HG03520 (cell line): ENCODE results near the gene TKT.
"Not testable (repeated sequence)": the region's sequence is repeated elsewhere in the genome, so short reads cannot be mapped to it uniquely, and the experiment has no call there.

Experiments
- ATAC-seq: cut with Tn5 transposase; IDR thresholded peaks from one replicate; pipeline ENCODE4 v1.9.1; 2021; ENCODE audit warnings: mild to moderate bottlenecking, moderate library complexity; ENCODE audit not compliant: unreplicated experiment

TKT gene, protein sequence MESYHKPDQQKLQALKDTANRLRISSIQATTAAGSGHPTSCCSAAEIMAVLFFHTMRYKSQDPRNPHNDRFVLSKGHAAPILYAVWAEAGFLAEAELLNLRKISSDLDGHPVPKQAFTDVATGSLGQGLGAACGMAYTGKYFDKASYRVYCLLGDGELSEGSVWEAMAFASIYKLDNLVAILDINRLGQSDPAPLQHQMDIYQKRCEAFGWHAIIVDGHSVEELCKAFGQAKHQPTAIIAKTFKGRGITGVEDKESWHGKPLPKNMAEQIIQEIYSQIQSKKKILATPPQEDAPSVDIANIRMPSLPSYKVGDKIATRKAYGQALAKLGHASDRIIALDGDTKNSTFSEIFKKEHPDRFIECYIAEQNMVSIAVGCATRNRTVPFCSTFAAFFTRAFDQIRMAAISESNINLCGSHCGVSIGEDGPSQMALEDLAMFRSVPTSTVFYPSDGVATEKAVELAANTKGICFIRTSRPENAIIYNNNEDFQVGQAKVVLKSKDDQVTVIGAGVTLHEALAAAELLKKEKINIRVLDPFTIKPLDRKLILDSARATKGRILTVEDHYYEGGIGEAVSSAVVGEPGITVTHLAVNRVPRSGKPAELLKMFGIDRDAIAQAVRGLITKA

GRCh38 chr3:53255775-53256703, at the start of gene TKT:
Gene TKT (minus strand): TSS chr3:53256022. CDS start chr3:53255942, 80 bp downstream.
- peak; percentile 45 for ATAC-seq

GRCh38 chr3:53303957-53304356, 48.1 kb upstream of the TKT start:
- ATAC-seq, result no peak

DNA sequence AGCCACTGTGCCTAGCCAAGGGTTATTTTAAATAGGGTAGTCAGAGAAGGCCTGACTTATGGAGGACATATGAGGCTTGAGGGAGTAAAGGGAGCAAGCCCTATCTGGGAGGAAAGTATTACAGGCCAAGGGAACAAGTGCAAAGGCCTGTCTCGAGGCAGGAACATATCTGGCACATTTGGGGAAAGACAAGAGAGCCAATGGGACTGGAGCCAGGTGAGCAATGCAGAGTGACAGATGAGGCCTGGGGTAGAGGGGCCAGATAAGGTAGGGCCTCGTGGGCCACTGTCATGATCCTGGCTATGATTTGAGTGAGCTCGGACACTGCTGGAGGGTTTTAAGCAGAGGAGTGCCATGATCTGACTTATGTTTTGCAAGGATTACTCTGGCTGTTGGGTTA, 47.7 kb upstream of the TKT start:
- no peak for ATAC-seq

GRCh38 chr3:53300826-53301225, 45.0 kb upstream of the TKT start:
- ATAC-seq, result no peak

DNA sequence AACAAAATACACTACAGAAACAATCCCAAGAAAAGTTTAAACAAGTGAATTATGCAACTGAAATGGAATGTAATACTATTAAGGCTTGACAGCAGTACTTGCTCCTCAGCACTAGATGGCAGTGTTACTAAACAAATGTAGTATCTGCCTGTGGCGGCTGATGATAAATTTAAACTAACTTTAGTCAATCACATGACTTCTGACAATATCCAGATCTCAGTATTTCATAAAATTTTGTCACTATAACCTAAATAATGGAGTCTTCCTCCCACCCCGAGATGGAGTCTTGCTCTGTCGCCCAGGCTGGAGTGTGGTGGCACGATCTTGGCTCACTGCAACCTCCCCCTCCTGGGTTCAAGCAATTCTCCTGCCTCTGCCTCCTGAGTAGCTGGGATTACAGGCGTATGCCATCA, 43.8 kb upstream of the TKT start:
- ATAC-seq, result not testable (repeated sequence)

GRCh38 chr3:53295410-53295809, 39.6 kb upstream of the TKT start:
- ATAC-seq, result no peak

DNA sequence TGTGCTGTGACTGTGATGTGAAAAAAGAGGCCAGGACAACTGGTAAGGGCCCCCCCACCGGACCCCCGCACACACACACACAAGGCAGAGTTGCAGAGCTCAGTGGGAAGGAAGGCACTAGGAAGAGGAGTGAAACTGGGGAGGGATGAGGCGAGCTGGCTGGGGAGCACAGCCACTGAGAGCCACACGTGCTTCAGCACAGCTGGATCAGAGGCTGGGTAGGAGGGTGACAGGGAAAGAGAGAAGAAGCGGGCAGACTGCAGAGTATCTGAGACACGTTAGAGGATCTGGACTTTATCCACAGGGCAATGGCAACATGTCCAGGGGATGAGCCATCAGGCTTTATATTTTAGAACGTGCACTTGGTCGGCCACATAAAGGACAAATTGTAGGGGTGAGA, 38.0 kb upstream of the TKT start:
- no peak for ATAC-seq

- ATAC-seq, result no peak
Measured at GRCh38 chr3:53288214-53288613, 32.4 kb upstream of the TKT start.

GRCh38 chr3:53287131-53287629, 31.4 kb upstream of the TKT start:
- ATAC-seq, result no peak

DNA sequence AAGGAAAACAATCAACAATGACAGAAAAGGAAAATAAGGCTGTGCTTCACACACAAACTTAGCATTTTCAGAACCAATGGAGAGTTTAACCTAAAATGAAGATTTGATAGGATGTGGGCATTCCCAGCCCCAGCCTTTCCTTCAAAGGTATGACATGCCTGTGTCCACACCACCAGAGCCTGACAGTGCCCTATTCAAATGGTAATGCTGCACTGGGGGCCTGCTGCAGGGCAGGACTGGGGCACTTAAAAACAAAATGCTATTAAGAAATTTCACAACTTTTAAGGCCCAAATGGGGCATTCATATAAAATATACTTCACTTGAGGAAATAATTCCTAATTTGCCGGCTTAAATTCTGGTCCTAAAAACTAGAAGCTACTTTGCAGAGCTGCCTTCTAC, 30.9 kb upstream of the TKT start:
- ATAC-seq, result no peak

DNA sequence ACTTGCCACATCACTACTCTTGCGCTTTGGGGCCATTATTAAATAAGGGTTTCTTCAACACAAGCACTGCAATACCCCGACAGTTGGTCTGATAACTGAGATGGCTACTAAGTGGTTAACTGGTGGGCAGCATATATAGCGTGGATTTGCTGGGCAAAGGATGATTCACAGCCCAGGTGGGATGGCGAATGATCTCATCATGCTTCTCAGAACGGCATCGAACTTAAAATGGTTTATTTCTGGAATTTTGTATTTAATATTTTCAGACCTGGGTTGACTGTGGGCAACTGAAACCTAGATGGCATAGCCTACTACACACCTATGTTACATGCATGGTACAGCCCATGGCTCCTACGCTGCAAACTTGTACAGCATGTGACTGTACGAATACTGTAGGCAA, 26.8 kb upstream of the TKT start:
- no peak for ATAC-seq

- no peak for ATAC-seq
Measured at GRCh38 chr3:53278667-53279066, 22.8 kb upstream of the TKT start.

DNA sequence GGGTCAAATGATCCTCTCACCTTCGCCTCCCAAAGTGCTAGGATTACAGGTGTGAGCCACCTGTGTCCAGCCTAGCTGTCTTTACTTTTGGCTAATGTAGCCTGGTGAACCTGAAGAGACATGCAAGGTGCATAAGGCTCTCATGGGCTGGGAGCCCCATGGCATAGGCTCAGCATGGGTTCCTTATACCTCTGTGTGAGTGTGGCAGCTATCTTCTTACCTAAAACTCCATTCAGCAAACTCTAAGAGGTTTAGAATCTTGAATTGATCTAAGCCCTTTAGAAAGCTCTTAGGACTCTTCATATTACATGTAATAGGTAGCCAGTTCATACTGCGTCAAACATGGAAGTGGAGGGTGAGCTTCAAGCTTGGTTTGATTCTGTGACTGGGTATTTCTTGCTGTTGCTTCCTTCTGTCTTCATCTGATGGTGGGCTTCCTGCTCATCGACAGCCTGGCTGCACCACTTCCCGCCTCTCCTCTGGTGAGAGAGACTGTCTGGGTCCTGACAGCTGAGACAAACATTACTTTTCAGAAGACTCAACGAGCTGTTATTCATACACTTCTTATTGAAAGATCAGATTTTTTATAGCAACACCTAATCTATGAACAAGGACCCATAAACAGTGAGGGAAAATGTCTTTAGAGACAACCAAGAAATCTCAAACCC, 19.2 kb upstream of the TKT start:
- no peak for ATAC-seq

DNA sequence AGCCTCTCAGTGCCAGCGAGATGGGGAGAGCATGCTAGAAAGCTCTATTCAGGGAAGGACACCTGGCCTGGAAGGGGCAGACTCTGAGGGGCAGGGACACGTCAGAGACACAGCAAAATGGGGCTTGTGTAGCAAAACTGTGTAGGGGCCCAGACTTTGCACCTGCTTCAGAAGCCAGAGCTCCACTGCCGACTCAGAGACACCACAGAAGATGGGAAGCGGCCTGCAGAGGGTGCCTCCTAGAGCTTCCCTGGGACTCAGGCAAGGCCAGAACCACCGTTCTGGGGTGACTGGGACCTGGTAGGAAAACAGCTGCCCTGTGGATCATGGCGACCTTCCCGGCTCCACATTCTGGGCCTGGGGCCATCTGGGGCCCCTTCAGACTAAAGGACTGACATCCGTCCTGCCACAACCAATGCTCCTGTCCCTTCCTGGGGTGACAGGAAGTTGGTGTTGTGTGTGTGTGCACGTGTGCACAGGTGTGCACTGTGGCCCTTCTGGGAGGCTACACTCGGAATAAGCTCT, 17.4 kb upstream of the TKT start:
- ATAC-seq, result no peak

DNA sequence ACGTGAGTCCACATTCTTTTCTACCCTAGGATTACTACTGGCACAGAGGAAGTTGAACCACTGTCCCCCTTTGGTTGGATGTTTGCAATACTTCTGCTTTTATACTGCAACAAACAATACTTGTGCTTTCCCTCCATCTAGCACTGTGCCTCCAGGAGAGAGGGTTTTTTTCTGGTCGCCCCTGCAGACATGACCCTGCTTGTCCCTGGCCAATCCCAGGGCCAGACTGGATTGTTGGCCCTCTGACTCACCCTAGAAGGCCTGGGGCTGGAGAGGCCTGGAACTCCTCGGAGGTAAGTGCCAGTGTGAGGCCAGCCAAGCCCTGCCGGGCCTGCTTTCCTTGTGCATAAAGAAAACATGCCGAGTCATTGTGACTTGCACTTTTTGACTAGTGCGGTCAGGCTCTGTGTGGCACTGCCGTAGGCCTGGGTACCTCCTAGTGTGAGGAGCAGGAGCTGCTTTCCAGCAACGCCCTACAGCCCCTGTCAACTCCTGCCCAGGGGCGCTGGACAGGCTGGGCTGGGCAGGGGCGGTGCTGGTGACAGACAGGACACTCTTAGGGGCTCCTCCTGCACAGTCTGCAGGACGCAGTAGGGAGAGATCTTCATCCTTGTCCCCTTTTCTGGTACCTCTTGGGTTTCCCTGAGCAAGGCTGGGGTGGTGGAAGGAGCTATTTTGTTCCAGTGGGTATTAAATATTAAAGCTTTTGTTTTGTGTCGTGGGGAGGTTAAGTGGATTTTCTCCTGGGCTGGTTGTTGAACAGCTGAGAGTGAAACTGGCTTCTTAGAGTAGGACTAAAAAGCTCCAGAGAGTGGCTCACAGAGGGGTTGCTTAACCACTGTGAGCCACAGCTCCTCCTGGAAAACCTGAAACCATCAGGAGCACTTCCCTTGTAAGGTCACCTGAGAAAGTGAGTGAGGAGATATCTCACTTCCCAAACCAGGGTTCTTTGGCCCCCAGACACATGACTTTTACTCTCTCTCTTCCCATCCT, 14.4 kb upstream of the TKT start:
- peak; percentile 55 for ATAC-seq

DNA sequence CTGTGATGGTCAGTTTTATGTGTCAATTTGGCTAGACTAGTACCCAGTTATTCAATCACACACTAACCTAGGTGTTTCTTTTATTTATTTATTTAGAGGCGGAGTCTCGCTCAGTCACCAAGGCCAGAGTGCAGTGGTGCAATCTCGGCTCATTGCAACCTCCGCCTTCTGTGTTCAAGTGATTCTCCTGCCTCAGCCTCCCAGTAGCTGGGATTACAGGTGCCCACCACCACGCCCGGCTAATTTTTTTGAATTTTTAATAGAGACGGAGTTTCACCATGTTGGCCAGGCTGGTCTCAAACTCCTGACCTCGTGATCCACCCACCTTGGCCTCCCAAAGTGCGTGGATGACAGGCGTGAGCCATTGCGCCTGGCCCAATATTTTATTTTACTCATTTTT, 13.4 kb upstream of the TKT start:
- not testable (repeated sequence) for ATAC-seq

DNA sequence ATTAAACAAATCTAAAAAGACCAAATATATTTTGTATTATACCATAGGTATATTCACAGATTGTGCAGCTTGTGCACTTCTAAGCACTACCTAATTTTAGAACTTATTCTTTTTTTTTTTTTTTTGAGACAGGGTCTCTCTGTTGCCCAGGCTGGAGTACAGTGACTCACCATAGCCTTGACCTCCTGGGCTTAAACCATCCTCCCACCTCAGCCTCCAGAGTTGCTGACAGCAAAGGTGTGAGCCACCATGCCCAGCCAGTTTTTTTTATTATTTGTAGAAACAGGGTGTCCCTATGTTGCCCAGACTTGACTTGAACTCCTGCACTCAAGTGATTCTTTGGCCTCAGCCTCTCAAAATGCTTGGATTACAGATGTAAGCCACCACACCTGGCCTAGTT, 11.9 kb upstream of the TKT start:
- ATAC-seq, result no peak

DNA sequence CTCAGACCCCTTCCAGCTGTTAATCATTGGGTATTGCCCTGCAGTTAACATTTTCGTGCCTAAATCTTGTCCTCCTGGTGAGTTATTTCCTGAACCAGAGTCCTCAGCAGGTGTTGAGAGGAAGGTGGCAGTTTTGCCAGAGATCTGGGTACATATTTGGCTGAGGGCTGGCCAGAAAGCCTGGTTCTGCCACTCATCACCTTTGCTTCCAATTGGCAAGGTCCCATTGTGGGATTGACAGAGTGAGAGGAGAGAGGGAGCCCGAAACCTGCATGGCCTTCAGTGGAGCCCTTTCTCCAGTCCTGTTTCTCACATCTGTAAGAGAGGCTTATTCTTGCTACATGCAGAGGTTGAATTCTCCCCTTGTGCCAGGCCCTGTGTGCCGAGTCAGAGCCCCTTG, 8.9 kb upstream of the TKT start:
- ATAC-seq, result no peak

DNA sequence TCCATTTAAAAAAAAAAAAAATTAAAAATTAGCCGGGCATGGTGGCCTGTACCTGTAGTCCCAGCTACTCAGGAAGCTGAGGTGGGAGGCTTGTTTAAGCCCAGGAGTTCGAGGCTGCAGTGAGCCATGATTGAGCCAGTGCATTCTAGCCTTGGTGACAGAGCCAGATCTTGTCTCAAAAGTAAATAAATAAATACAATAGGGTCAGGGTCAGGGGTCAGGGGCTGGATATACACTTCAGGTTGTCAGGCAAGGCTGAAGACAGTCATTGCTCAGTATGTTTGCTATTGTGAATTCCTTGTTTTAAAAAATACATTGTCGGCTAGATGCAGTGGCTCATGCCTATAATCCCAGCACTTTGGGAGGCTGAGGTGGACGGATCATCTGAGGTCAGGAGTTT, 8.1 kb upstream of the TKT start:
- ATAC-seq, result no peak
